ENCODE measurements around the gene HOXD12. TPM values are rescaled to one million over a fixed set of nuclear protein-coding genes. Genes with fewer than 3 reads are reported as not detected.
A peak's percentile ranks its signal among the peaks of the same experiment; 100 is the strongest.

The HOXD12 gene
- total and polyA plus RNA-seq, 2 experiments from 2014 or later: not detected

- H3K4me1 ChIP-seq (ENCODE audit: insufficient read depth): peaks cover 16% of the 10 kb centered on the region
- H3K4me3 ChIP-seq: no peak overlapping the region
- peaks cover 96% of the 10 kb centered on the region for H3K27me3 Mint-ChIP-seq (ENCODE audit: insufficient read depth, low read depth, poor library complexity)
- no peak overlapping the region for H3K27ac Mint-ChIP-seq
- peaks cover 100% of the 10 kb centered on the region for H3K27me3 ChIP-seq (ENCODE audit: insufficient read depth)
- H3K9me2 ChIP-seq (ENCODE audit: insufficient read depth): no peaks in the 10 kb centered on the region
- no peak overlapping the region for H3K27ac ChIP-seq (ENCODE audit: low read depth)
- TF ChIP-seq EZH2 (IDR thresholded peaks at IDR 0.05; ENCODE audit: low read depth, unreplicated experiment): peak; percentile 7
- TF ChIP-seq EZH2phosphoT487 (IDR thresholded peaks at IDR 0.05; ENCODE audit: unreplicated experiment): peak; percentile 74
- TF ChIP-seq CTCF (conservative IDR thresholded peaks at IDR 0.05; ENCODE audit: low read depth in 2 of 2): no peak
- TF ChIP-seq REST (IDR thresholded peaks at IDR 0.05; ENCODE audit: unreplicated experiment): no peak
- TF ChIP-seq ZNF462 (CRISPR knock-in tag; IDR thresholded peaks at IDR 0.05): no peak
- TF ChIP-seq JUNB (IDR thresholded peaks at IDR 0.05; ENCODE audit: unreplicated experiment): no peak
- no peak for TF ChIP-seq POLR2AphosphoS5 (IDR thresholded peaks at IDR 0.05; ENCODE audit: low read depth)
- TF ChIP-seq ZNF114 (CRISPR knock-in tag; IDR thresholded peaks at IDR 0.05): no peak
- ATAC-seq (no peak), DNase-seq (ENCODE audit: low spot score) (no peak)
- no peak overlapping the region for H2AFZ ChIP-seq
- H3K9me3 Mint-ChIP-seq: peaks cover 10% of the 10 kb centered on the region; the same call in 2 of the 3 replicates
- H3K4me2 ChIP-seq: no peak overlapping the region
- no peaks in the 10 kb centered on the region for H3K36me3 ChIP-seq (ENCODE audit: insufficient read depth)
- H3K4me3 Mint-ChIP-seq: no peak overlapping the region
- no peaks in the 10 kb centered on the region for H3K36me3 Mint-ChIP-seq (ENCODE audit: low read depth)
- H3K4me1 Mint-ChIP-seq: peaks cover 25% of the 10 kb centered on the region
- no peaks in the 10 kb centered on the region for H3K79me2 ChIP-seq (replicated peaks; ENCODE audit: insufficient read depth)
- peaks cover 49% of the 10 kb centered on the region; the same call in 1 of the 2 replicates for H3F3A ChIP-seq (replicated peaks; ENCODE audit: low read depth)
- H4K20me1 ChIP-seq (replicated peaks; ENCODE audit: insufficient read depth): peaks cover 27% of the 10 kb centered on the region
Observed at GRCh38 chr2:176124947-176125771, 25.6 kb downstream of the HOXD12 start.
